GOT3 (cell line): ENCODE results near the gene RGS6.

Experiments
- DNase-seq: peaks from one replicate; lab custom pipeline; 2025; ENCODE audit warnings: mixed read lengths; lab: John Stamatoyannopoulos, UW

RGS6 gene

DNA sequence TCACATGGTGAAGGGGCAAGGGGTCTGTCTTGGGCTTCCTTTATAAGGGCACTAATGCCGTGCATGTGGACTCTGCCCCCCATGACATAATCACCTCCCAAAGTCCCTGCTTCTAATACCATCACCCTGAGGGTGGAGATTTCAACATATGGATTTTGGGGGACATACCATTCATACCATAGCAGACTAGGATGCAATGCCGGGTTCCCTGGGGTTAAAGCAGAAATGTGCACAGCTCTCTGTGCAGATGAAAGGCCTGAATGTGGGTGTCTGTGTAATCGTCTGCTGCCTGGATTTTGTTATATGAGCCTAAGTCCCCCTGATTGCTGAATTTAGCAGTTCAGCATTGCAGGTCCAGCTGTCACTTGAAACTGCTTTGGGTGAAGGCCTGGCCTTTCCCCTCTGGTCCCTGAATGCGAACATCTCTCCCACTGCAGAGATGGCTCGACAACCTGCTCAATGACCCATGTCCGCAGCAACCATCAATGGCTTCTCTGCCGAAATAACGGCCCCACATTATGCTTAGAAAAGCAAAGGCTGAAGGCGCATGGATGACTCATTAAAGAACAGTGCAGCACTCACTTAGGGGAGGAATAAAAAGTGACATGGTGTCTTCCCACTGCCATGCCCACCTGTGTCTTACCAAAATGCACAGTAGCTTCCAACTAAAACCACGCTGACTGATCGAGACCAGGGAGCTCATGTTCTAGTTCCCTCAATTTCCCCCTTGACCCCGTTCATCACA is 675.3 kb downstream of the RGS6 start:
- DNase-seq: no peak

DNA sequence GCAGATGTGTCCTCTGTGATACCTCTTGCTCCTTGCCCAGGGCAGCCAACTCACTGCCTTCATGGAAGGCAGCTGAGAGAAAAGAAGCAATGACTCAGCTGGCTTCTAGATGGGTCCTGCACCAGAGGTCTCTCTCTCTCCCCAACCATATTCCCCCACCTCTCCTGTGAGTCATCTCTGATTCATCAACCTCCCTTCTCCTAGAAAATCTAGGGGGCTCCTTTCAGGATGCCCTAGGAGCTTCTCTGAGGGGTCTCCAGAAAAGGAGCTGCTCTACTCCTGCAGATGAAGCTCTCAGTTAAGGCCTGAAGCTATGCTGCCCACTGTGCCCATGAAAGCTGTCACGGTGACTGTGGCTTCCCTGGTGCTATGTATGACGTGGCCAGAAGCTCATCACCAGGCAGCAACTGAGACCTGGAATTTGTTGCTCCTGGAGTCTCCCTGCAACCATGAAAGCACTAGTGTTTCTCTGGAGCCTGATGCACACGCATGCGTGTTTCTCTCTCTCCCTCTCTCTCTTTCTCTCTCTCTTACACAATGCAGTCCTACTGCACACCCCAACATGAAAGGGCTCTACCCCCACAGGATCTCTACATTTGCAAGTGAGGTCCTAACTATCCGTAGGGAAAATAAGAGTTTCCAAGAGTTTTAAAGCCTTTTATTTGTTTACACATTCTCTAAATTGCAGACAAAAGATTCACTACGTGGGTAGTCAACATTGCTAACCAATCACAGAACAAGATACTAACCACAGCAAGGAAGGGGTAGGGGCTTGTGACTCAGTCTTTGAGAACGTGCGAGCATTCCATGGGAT is 676.4 kb downstream of the RGS6 start:
- DNase-seq: peak; percentile 28

- DNase-seq: no peak
Observed at GRCh38 chr14:72609205-72609916, 677.1 kb downstream of the RGS6 start.

- no peak for DNase-seq
Observed at GRCh38 chr14:72610096-72610830, 678.0 kb downstream of the RGS6 start.

DNA sequence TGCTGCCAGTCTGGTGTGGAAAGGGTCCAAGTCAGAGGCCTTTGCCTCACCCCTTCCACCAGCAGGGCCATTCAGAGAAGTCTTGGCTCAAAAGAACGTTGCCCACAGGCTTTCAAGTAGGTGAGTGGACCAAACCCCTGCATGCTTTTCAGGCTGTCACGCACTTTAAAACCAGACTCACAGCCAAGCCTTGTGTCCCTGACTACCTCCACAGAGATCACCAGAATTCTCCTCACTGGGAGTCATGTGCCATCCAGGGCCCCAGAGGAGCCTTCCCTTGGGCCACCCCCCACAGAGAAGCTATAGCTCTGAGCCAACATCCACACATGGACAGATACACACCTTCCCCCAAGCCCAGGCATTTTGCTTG is 678.6 kb downstream of the RGS6 start:
- no peak for DNase-seq

DNA sequence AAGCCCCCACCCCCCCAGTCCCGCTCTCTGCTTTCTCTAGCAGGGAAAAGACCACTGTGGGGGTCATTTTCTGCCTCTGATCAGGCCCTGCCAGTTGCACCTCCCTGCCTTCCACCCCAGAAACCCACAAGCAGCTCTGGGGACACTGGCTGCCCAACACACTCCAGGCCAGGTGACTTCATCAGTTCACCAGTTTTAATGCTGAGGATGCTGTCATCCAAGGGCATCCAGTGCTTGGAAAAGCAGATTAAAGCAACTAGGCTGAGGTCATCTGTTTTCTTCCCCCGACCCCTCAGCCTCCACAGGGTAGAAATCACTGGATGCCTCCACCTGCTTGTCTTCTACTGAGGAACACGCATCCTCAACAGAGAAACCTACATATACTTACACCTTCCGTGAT is 679.3 kb downstream of the RGS6 start:
- DNase-seq: no peak

DNA sequence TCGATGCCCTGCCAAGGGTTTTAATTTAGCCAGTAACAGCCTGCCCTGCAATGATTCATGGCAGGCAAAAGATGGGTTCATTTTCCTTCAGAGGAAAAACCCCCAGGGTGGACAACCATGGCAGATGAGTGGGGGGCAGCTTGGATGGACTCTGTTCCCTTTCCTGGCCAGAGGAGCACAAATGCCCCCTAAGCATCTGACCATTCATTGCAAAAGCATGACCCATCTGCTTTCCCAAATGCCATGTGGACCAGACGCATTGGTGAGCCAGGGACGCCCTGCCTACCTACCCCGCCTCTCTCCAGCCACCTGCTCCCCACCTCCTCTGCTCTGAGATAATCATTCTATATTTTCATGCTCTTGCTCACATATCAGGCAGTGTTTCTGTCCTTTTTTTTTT is 679.8 kb downstream of the RGS6 start:
- DNase-seq: no peak

DNA sequence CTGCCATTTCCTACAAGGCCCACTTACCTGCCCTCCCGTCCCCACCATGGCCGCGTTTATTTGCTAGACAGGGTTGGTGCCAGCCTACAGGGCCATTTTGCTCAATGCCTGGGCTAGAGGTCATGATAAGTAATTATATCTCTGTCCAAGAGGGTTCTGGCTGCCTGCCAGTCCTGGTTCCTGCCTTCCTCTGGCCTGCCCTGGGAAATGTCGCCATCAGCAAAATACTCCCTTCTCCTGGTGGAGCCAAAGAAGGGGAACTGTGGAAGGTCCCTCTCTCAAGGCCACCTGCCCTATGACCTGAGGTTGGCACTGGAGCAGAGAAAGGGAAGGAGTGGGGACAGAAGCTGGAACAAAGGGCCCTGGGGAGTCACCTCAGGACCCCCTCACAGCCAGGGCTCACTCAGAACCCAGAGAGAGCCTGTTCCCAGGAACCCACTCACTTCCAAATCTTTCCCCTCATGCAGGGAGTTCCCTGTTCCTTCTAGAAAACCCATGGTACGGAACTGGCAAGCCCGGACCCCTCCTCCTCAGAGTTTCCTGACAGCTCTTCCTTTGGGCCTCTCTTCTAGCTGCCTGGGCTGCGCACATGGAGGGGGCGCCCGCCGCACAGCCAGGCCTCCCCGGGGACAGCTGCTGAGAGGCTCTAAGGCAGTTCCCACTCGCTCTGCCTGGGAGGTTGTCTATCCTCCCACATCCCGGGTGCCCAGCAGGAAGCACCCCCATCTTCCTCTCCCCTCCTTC is 681.2 kb downstream of the RGS6 start:
- DNase-seq: no peak

DNA sequence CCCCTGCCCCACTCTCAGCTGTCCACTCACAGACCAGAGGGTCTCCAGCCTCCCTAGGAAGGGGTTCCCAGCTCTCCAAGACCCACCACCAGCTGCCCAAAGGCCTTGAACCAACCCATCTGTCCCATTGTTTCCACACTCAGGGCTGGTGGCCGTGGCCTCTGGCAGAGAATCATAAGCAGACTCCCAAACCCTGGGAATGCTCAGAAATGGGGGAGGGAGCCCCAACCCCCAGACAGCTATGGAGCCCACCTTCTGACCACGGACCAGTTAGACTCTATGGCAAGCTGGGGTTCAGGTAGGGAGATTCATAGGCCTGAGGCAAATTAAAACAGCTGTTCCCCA is 681.7 kb downstream of the RGS6 start:
- no peak for DNase-seq

GRCh38 chr14:72614365-72614764 is 682.1 kb downstream of the RGS6 start:
- no peak for DNase-seq

GRCh38 chr14:72614891-72615415 is 682.7 kb downstream of the RGS6 start:
- DNase-seq: no peak

- no peak for DNase-seq
Observed at GRCh38 chr14:72615451-72616121, 683.4 kb downstream of the RGS6 start.
